Progenitor cell of endocrine pancreas (in vitro differentiated cells): ENCODE measurements around the gene DISP1. TPM values are rescaled to one million over a fixed set of nuclear protein-coding genes. Genes with fewer than 3 reads are reported as not detected.

ENCODE experiments used
- DNase-seq: peaks from one replicate; pipeline ENCODE4 v3.0.0; 2021; ENCODE audit warnings: low spot score; ENCODE audit not compliant: unreplicated experiment
- H3K27ac Mint-ChIP-seq: 2 replicates; pipeline ENCODE4 v1.8.0; 2021; ENCODE audit warnings: mild to moderate bottlenecking, moderate library complexity, mixed read lengths
- H3K27me3 Mint-ChIP-seq: 2 replicates; pipeline ENCODE4 v1.8.0; 2021; ENCODE audit warnings: mixed read lengths
- H3K36me3 Mint-ChIP-seq: 2 replicates; pipeline ENCODE4 v1.8.0; 2022; ENCODE audit warnings: mixed read lengths; ENCODE audit not compliant: insufficient read depth
- H3K4me1 Mint-ChIP-seq: 2 replicates; pipeline ENCODE4 v1.8.0; 2021; ENCODE audit warnings: low read depth, mixed read lengths
- H3K4me3 Mint-ChIP-seq: 2 replicates; pipeline ENCODE4 v1.8.0; 2021; ENCODE audit warnings: low read depth, mild to moderate bottlenecking, moderate library complexity, mixed read lengths
- H3K9me3 Mint-ChIP-seq: 2 replicates; pipeline ENCODE4 v1.8.0; 2021; ENCODE audit warnings: low read depth, mixed read lengths
- CTCF ChIP-seq: fragments of 200-600 bp; sonication (generic); IDR thresholded peaks from one replicate; pipeline ENCODE4 v1.5.0; 2021; ENCODE audit warnings: antibody characterized with exemption, mild to moderate bottlenecking; ENCODE audit not compliant: unreplicated experiment
- total RNA-seq: library from RNA; stranded (reverse); gene quantifications from 2 replicates; pipeline ENCODE4 v1.2.1, GENCODE V29; 2021

The DISP1 gene
- total RNA-seq, 1 donor from 2014 or later, result 9.3 TPM

GRCh38 chr1:222821239-222821638, 6.4 kb downstream of the DISP1 start:
- Mint-ChIP-seq H3K27ac (no peak overlapping the region), H3K9me3 (no peaks in the 10 kb centered on the region), H3K4me3 (no peak overlapping the region), H3K36me3 (no peaks in the 10 kb centered on the region), H3K4me1 (peaks cover 11% of the 10 kb centered on the region), H3K27me3 (no peaks in the 10 kb centered on the region)
- TF ChIP-seq CTCF, result no peak
- DNase-seq, result no peak

DNA sequence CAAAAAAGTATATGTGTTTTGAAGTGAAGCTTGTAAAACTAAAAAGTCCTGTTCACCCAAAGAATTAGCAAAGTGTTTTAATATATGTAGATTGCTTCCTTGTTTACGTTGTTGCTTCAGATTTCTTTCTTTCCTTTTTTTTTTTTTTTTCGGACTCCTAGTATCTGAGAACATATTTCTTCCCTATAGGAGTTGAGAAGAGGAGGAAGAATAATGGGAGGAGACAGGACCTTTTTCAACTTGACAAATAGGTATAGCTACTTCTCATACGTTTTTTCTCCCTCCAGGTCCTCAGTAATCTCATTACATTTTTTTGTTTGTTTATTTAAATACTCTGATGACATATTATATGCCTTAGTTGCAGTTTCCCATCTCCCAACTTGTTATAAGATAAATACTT, 8.9 kb downstream of the DISP1 start:
- no peak for DNase-seq
- no peak for TF ChIP-seq CTCF
- no peak overlapping the region for H3K27ac Mint-ChIP-seq
- H3K4me1 Mint-ChIP-seq, result peaks cover 16% of the 10 kb centered on the region
- H3K36me3 Mint-ChIP-seq, result no peaks in the 10 kb centered on the region
- H3K9me3 Mint-ChIP-seq, result no peaks in the 10 kb centered on the region
- no peak overlapping the region for H3K4me3 Mint-ChIP-seq
- H3K27me3 Mint-ChIP-seq, result no peaks in the 10 kb centered on the region

DNA sequence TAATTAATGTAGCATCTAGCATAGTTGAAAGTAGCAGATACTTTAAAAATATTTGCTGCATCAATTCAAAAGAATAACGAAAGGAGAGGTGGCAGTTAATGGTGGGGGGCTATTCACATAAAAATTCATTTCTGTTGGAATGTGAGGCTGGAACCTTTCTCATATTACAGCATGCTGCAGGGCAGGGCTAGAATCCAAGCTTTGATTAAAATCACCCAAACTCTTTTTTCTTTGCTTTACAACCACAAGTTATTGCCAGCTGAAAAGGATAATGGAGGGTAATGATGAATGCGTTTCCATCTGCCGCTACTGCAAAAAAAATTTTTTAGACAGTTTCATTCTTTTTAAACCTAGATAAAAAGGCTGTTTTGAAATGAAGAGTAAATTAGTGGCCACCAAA, 9.8 kb downstream of the DISP1 start:
- Mint-ChIP-seq H3K9me3 (no peaks in the 10 kb centered on the region), H3K36me3 (no peaks in the 10 kb centered on the region), H3K4me3 (no peak overlapping the region), H3K27ac (no peak overlapping the region), H3K4me1 (peaks cover 18% of the 10 kb centered on the region), H3K27me3 (no peaks in the 10 kb centered on the region)
- DNase-seq, result no peak
- TF ChIP-seq CTCF, result no peak

GRCh38 chr1:222828939-222829338, 14.1 kb downstream of the DISP1 start:
- no peaks in the 10 kb centered on the region for H3K36me3 Mint-ChIP-seq
- H3K4me1 Mint-ChIP-seq, result peaks cover 15% of the 10 kb centered on the region
- no peak for DNase-seq
- H3K27me3 Mint-ChIP-seq, result no peaks in the 10 kb centered on the region
- H3K9me3 Mint-ChIP-seq, result no peaks in the 10 kb centered on the region
- no peak overlapping the region for H3K27ac Mint-ChIP-seq
- H3K4me3 Mint-ChIP-seq, result no peak overlapping the region
- no peak for TF ChIP-seq CTCF

- TF ChIP-seq CTCF, result no peak
- Mint-ChIP-seq H3K9me3 (no peaks in the 10 kb centered on the region), H3K27ac (no peak overlapping the region), H3K27me3 (no peaks in the 10 kb centered on the region), H3K4me1 (peaks cover 13% of the 10 kb centered on the region), H3K4me3 (no peak overlapping the region), H3K36me3 (peaks cover 2% of the 10 kb centered on the region)
- DNase-seq, result no peak
Observed at GRCh38 chr1:222829868-222830267, 15.0 kb downstream of the DISP1 start.
